Stimulated activated CD4-positive, alpha-beta T cell treated with anti-CD3 and anti-CD28 coated beads, TNF-alpha, amount 100 ng/mL, for 4 hours (primary cell): ENCODE measurements around the gene NKX2-3.

Experiments
- DNase-seq, 3 experiments: peaks; one replicate each; pipeline ENCODE4 v3.0.0-alpha.2; 2020; ENCODE audit warnings: low read depth in 3 of 3

NKX2-3 gene

GRCh38 chr10:99582255-99582770 lies 49.6 kb downstream of the NKX2-3 start:
- DNase-seq, result no peak

- no peak for DNase-seq
These were observed 50.9 kb downstream of the NKX2-3 start for GRCh38 chr10:99583687-99584086.
